ENCODE results near the gene CPNE7.

Gene CPNE7

GRCh38 chr16:89549007-89549700 lies 26.4 kb upstream of the CPNE7 start:
- no peak for DNase-seq (ENCODE audit: low read depth)
- no peak for TF ChIP-seq CTCF (IDR thresholded peaks at IDR 0.05; ENCODE audit: low read depth, low read length, missing control alignments)
- no peak overlapping the region for H3K4me3 ChIP-seq (ENCODE audit: low read depth, low read length)

- TF ChIP-seq CTCF (IDR thresholded peaks at IDR 0.05; ENCODE audit: low read depth, low read length, missing control alignments) = no peak
- no peak overlapping the region for H3K4me3 ChIP-seq (ENCODE audit: low read depth, low read length)
- DNase-seq (ENCODE audit: low read depth) = no peak
Measured at GRCh38 chr16:89550421-89551007, 25.0 kb upstream of the CPNE7 start.

DNA sequence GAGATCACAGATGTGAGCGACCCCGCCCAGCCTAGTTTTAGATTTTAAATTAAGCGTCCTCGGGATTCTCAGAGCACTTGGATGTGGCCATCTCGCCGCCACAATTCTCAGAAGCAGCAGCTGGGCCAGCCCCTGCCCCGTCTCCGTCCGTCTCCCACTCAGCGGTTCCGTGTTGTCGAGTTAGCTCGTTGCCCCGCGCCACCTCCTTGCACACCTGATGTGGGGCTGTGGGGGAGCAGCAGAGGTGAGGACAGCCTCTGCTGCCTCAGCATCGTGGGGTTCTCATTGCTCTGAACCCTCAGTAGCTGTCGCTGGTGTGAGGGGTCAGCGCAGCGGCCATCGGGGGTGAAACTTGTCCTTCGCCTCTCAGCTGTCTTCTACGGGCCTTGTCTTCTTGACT lies 23.2 kb upstream of the CPNE7 start:
- no peak for TF ChIP-seq CTCF (IDR thresholded peaks at IDR 0.05; ENCODE audit: low read depth, low read length, missing control alignments)
- no peak overlapping the region for H3K4me3 ChIP-seq (ENCODE audit: low read depth, low read length)
- no peak for DNase-seq (ENCODE audit: low read depth)

DNA sequence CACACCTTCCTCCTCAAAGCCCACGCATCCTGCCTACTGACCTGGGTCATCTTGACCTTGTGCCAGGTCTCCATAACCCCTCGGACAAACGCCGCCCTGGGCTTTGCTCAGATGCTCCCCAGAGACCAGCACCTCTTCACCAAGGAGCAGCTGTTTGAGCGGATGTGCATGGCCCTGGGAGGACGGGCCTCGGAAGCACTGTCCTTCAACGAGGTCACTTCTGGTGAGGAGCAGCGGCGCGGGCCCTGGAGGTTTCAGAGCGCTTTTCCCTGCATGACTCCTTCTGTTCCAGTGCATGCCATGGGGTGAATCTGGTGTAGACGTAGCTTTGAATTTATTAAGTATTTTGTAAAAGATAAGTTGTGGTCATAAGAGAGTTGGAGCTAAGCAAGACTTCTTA lies 22.6 kb upstream of the CPNE7 start:
- DNase-seq (ENCODE audit: low read depth) = no peak
- TF ChIP-seq CTCF (IDR thresholded peaks at IDR 0.05; ENCODE audit: low read depth, low read length, missing control alignments) = no peak
- no peak overlapping the region for H3K4me3 ChIP-seq (ENCODE audit: low read depth, low read length)

DNA sequence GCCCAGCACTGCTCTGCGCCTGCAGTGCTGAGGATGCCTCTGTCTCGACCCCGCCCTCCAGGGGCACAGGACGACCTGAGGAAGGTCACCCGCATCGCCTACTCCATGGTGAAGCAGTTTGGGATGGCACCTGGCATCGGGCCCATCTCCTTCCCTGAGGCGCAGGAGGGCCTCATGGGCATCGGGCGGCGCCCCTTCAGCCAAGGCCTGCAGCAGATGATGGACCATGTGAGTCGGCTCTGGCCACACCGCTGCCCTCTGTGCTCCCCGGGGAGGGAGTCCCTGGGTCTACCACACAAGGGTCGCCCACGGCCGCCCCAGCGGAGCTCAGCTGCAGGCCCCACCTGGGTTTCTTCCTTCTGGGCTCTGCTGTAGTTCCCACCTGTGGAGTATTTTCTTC lies 21.8 kb upstream of the CPNE7 start:
- no peak for DNase-seq (ENCODE audit: low read depth)
- TF ChIP-seq CTCF (IDR thresholded peaks at IDR 0.05; ENCODE audit: low read depth, low read length, missing control alignments) = no peak
- H3K4me3 ChIP-seq (ENCODE audit: low read depth, low read length) = no peak overlapping the region

GRCh38 chr16:89554343-89554742 lies 21.2 kb upstream of the CPNE7 start:
- no peak for TF ChIP-seq CTCF (IDR thresholded peaks at IDR 0.05; ENCODE audit: low read depth, low read length, missing control alignments)
- DNase-seq (ENCODE audit: low read depth) = no peak

GRCh38 chr16:89555265-89555664 lies 20.3 kb upstream of the CPNE7 start:
- H3K4me3 ChIP-seq (ENCODE audit: low read depth, low read length) = no peak overlapping the region
- TF ChIP-seq CTCF (IDR thresholded peaks at IDR 0.05; ENCODE audit: low read depth, low read length, missing control alignments) = no peak
- no peak for DNase-seq (ENCODE audit: low read depth)

More at GRCh38 chr16:89554343-89554742, 21.2 kb upstream of the CPNE7 start:
- H3K4me3 ChIP-seq (ENCODE audit: low read depth, low read length) = no peak overlapping the region
